Measurements from ENCODE around the gene HGFAC.

Gene HGFAC

GRCh38 chr4:3486541-3487540 is 45.1 kb downstream of the HGFAC start:
- DNase-seq (ENCODE audit: low read depth) = no peak

GRCh38 chr4:3487861-3488260 is 46.1 kb downstream of the HGFAC start:
- DNase-seq (ENCODE audit: low read depth) = no peak

- no peak for DNase-seq (ENCODE audit: low read depth)
Observed at GRCh38 chr4:3488820-3489219, 47.1 kb downstream of the HGFAC start.

GRCh38 chr4:3489451-3489962 is 47.7 kb downstream of the HGFAC start:
- DNase-seq (ENCODE audit: low read depth) = no peak

GRCh38 chr4:3491681-3492405 is 50.1 kb downstream of the HGFAC start:
- DNase-seq (ENCODE audit: low read depth) = no peak

- DNase-seq (ENCODE audit: low read depth) = no peak
Observed at GRCh38 chr4:3492741-3493719, 51.3 kb downstream of the HGFAC start.

- no peak for DNase-seq (ENCODE audit: low read depth)
Observed at GRCh38 chr4:3493720-3494461, 52.1 kb downstream of the HGFAC start.

- no peak for DNase-seq (ENCODE audit: low read depth)
Observed at GRCh38 chr4:3494462-3494871, 52.7 kb downstream of the HGFAC start.

GRCh38 chr4:3495204-3495975 is 53.6 kb downstream of the HGFAC start:
- DNase-seq (ENCODE audit: low read depth) = no peak

GRCh38 chr4:3496021-3496420 is 54.3 kb downstream of the HGFAC start:
- DNase-seq (ENCODE audit: low read depth) = no peak

- no peak for DNase-seq (ENCODE audit: low read depth)
Observed at GRCh38 chr4:3497095-3497494, 55.3 kb downstream of the HGFAC start.

GRCh38 chr4:3497523-3498389 is 56.0 kb downstream of the HGFAC start:
- DNase-seq (ENCODE audit: low read depth) = no peak

GRCh38 chr4:3498407-3498806 is 56.6 kb downstream of the HGFAC start:
- no peak for DNase-seq (ENCODE audit: low read depth)

Data from stimulated activated CD8-positive, alpha-beta memory T cell treated with anti-CD3 and anti-CD28 coated beads, Interleukin-12 subunit alpha, Interleukin-12 subunit beta, amount 100 ng/mL, for 1 hour (primary cell).